K562 (cell line): Measurements from ENCODE around the gene ERAP2. TPM values are rescaled to one million over a fixed set of nuclear protein-coding genes. Genes with fewer than 3 reads are reported as not detected.

Source experiments
- ATAC-seq: fragments of 200-7000 bp; cut with Tn5 transposase; 3 replicates; pipeline ENCODE4 v1.9.1; 2020; ENCODE audit warnings: moderate library complexity
- BruUV-seq: library from RNA; stranded (reverse); fragments of 400-500 nt; replicated peaks from 2 replicates; lab custom pipeline; 2021; lab: Mats Ljungman, UMichigan
- CTCF ChIA-PET: fragments of 300-600 bp; formaldehyde crosslinking; extraction: SDS; loops from one replicate; lab custom pipeline; 2021; ENCODE audit warnings: low intra/inter-chr PET ratio; lab: Yijun Ruan, JAX
- POLR2A ChIA-PET: fragments of 300-600, 350-650 bp; sonication (Branson Sonifier 250); formaldehyde crosslinking; extraction: SDS; loops from one replicate; lab custom pipeline; 2021; ENCODE audit warnings: antibody characterized with exemption, inconsistent platforms; lab: Yijun Ruan, JAX
- DNase-seq, 4 experiments: peaks; one replicate each; pipeline versions ENCODE4 v3.0.0 to v3.0.0-alpha.2; 2011 to 2018; ENCODE audit warnings: low spot score in 3 of 4, mixed read lengths in 3 of 4; ENCODE audit errors: extremely low read depth in 1 of 4
- FAIRE-seq: peaks from 2 replicates; lab custom pipeline; 2011; peaks lifted over from hg19 to GRCh38; lab: Jason Lieb, UNC
- H2AFZ ChIP-seq: 2 replicates; pipeline ENCODE4 v1.6.0; 2011; ENCODE audit warnings: low read depth, low read length, control low read depth, inconsistent platforms
- H3K27ac ChIP-seq: fragments of 200-600 bp; 3 replicates; pipeline ENCODE4 v1.8.0; 2011; ENCODE audit warnings: low read depth, mild to moderate bottlenecking, control low read depth, inconsistent platforms, low read length, moderate library complexity, mixed read lengths; ENCODE audit errors: extremely low read depth
- H3K27me3 ChIP-seq, 2 experiments: fragments of 300-600 bp in 1 of 2; 2 replicates in 1 of 2; 3 replicates in 1 of 2; pipeline versions ENCODE4 v1.6.0 to v1.8.0; 2011; ENCODE audit warnings: inconsistent platforms in 2 of 2, low read length in 2 of 2, mild to moderate bottlenecking in 1 of 2, mixed read lengths in 1 of 2, moderate library complexity in 1 of 2; ENCODE audit not compliant: control insufficient read depth in 2 of 2, insufficient read depth in 2 of 2
- H3K36me3 ChIP-seq: fragments of 300-600 bp; 3 replicates; pipeline ENCODE4 v1.8.0; 2011; ENCODE audit warnings: mild to moderate bottlenecking, low read length, inconsistent platforms; ENCODE audit not compliant: control insufficient read depth, insufficient read depth
- H3K4me1 ChIP-seq, 2 experiments: fragments of 200-600 bp in 1 of 2; replicated peaks in 1 of 2; 2 replicates in 1 of 2; 3 replicates in 1 of 2; pipeline versions ENCODE4 v1.5.1 to v1.8.0; 2011; ENCODE audit warnings: inconsistent platforms in 2 of 2, low read length in 2 of 2, mild to moderate bottlenecking in 1 of 2, mixed read lengths in 1 of 2, moderate library complexity in 1 of 2; ENCODE audit not compliant: control insufficient read depth in 2 of 2, insufficient read depth in 2 of 2
- H3K4me2 ChIP-seq: 2 replicates; pipeline ENCODE4 v1.6.1; 2011; ENCODE audit warnings: low read length, control low read depth, inconsistent platforms, mixed read lengths; ENCODE audit not compliant: insufficient read depth
- H3K4me3 ChIP-seq: fragments of 200-600 bp; sonication (generic), shearing (Covaris generic); 2 replicates; pipeline ENCODE4 v1.5.1; 2016; ENCODE audit warnings: control low read depth, inconsistent platforms
- H3K79me2 ChIP-seq: fragments of 200-600 bp; 3 replicates; pipeline ENCODE4 v1.8.0; 2011; ENCODE audit warnings: low read length, inconsistent platforms; ENCODE audit not compliant: control insufficient read depth, insufficient read depth
- H3K9ac ChIP-seq, 2 experiments: 2 replicates each; pipeline versions ENCODE4 v1.6.0 to v1.6.1; 2011; ENCODE audit warnings: low read depth in 2 of 2, low read length in 2 of 2, control low read depth in 1 of 2, inconsistent platforms in 1 of 2, mild to moderate bottlenecking in 1 of 2, mixed read lengths in 1 of 2; ENCODE audit not compliant: insufficient read depth in 1 of 2
- H3K9me1 ChIP-seq: one replicate; pipeline ENCODE4 v1.6.0; 2011; ENCODE audit warnings: inconsistent platforms, mild to moderate bottlenecking, low read length, moderate library complexity; ENCODE audit not compliant: control insufficient read depth, insufficient read depth
- H3K9me3 ChIP-seq: replicated peaks from 2 replicates; pipeline ENCODE4 v1.5.1; 2011; ENCODE audit warnings: low read depth, low read length, inconsistent platforms; ENCODE audit not compliant: control insufficient read depth, insufficient read depth
- H4K20me1 ChIP-seq: replicated peaks from 2 replicates; pipeline ENCODE4 v1.6.1; 2011; ENCODE audit warnings: low read length, inconsistent platforms, mixed read lengths; ENCODE audit not compliant: control insufficient read depth, insufficient read depth
- HINFP ChIP-seq: fragments of 450-650 bp; conservative IDR thresholded peaks from 2 replicates; pipeline ENCODE4 v1.6.1; 2016; ENCODE audit warnings: missing genetic modification characterization, low read depth, mild to moderate bottlenecking, control low read depth, missing compliant biosample characterization
- MTF1 ChIP-seq: fragments of 250-450 bp; sonication (Bioruptor Pico); IDR thresholded peaks from 2 replicates; pipeline ENCODE4 v1.9.0; 2021; ENCODE audit warnings: moderate library complexity, mild to moderate bottlenecking, inconsistent platforms, borderline replicate concordance
- MXD1 ChIP-seq: fragments of 250-450 bp; sonication (Bioruptor Pico); IDR thresholded peaks from 2 replicates; pipeline ENCODE4 v1.8.0; 2021; ENCODE audit warnings: borderline replicate concordance, mild to moderate bottlenecking, moderate library complexity; ENCODE audit not compliant: poor library complexity, severe bottlenecking
- POLR3A ChIP-seq: IDR thresholded peaks from 2 replicates; pipeline ENCODE4 v1.6.1; 2011; ENCODE audit warnings: borderline replicate concordance, mild to moderate bottlenecking, moderate library complexity; ENCODE audit not compliant: insufficient read length, insufficient read depth; ENCODE audit errors: extremely low read depth
- SOX6 ChIP-seq: fragments of 450-650 bp; IDR thresholded peaks from 2 replicates; pipeline ENCODE4 v1.6.1; 2014; ENCODE audit warnings: mild to moderate bottlenecking
- THRA ChIP-seq: fragments of 450-650 bp; IDR thresholded peaks from 2 replicates; pipeline ENCODE4 v1.6.1; 2017; ENCODE audit warnings: mild to moderate bottlenecking, moderate library complexity
- TSHZ1 ChIP-seq: fragments of 250-450 bp; sonication (Bioruptor Pico); IDR thresholded peaks from 2 replicates; pipeline ENCODE4 v1.4.0; 2020; ENCODE audit warnings: mild to moderate bottlenecking, moderate library complexity
- ZBTB43 ChIP-seq: sonication (generic); formaldehyde crosslinking; IDR thresholded peaks from 2 replicates; pipeline ENCODE4 v1.8.0; 2023; ENCODE audit warnings: mild to moderate bottlenecking, missing genetic modification reagents
- ZBTB9 ChIP-seq: fragments of 450-650 bp; formaldehyde crosslinking; IDR thresholded peaks from 2 replicates; pipeline ENCODE4 v1.4.0; 2020; ENCODE audit warnings: mild to moderate bottlenecking, moderate library complexity
- ZNF511 ChIP-seq: sonication (generic); formaldehyde crosslinking; IDR thresholded peaks from 2 replicates; pipeline ENCODE4 v1.8.0; 2022; ENCODE audit warnings: mild to moderate bottlenecking, missing genetic modification reagents
- WGBS: fragments of 100-300 bp; shearing (Covaris generic); methylation state at CpG from one replicate; pipeline ENCODE4 v1.1.6; 2016; ENCODE audit warnings: low coverage, mixed read lengths; ENCODE audit not compliant: insufficient coverage; ENCODE audit errors: missing lambda C conversion rate; 5-methylcytosine and 5-hydroxymethylcytosine counted together
- in situ Hi-C: fragments of 300-500 bp; cut with MboI; formaldehyde crosslinking; loops from 4 replicates; pipeline ENCODE4 v1.15.0; 2018; ENCODE audit warnings: inconsistent platforms, mixed read lengths
- intact Hi-C: fragments of 100-400 bp; cut with micrococcal nuclease; formaldehyde crosslinking; loops from 2 replicates; pipeline ENCODE4 v1.14.2; 2022
- polyA plus RNA-seq, 8 experiments: library from polyadenylated mRNA; depleted of rRNA in 4 of 8; stranded (reverse) in 5 of 8; unstranded in 3 of 8; fragments of >200 nt; fragmentation: Nextera tagmentation in 2 of 8; fragmentation: Illumina TruSeq in 1 of 8; extraction: Ambion mirVana in 2 of 8; extraction: Trizol in 1 of 8; gene quantifications; 2 replicates each; pipeline versions ENCODE4 v1.2.1 to v1.2.3, GENCODE V29; 2011 to 2014; ENCODE audit warnings: inconsistent platforms in 1 of 8, missing spikeins in 1 of 8
- total RNA-seq, 7 experiments: library from RNA; depleted of rRNA in 6 of 7; stranded (reverse); fragments of >200 nt in 6 of 7; fragmentation: Illumina TruSeq in 2 of 7; extraction: Trizol in 2 of 7; gene quantifications; 2 replicates each; pipeline versions ENCODE4 v1.2.1 to v1.2.3, GENCODE V29; 2011 to 2021; ENCODE audit warnings: low replicate concordance in 1 of 7

The ERAP2 gene
- total and polyA plus RNA-seq, 9 of the 15 experiments (the other 6 are each of a cell fraction or from before 2014, with no cell fraction given) = 0.93 to 4.0 (median 2.1) TPM

- intact Hi-C loops = no loop called here
- H3K4me3 ChIP-seq = no peak overlapping the region
- ChIA-PET CTCF (interaction anchor here (0.6 kb wide), 1 partner anchor 87 kb away, joined by 4 read pairs; the partner anchor contains the start of gene ERAP2), POLR2A (interaction anchor here (0.6 to 1.2 kb wide), 3 partner anchors 9 to 40 kb away, joined by 3 to 5 read pairs (median 3); no protein-coding TSS in a partner anchor)
- no peak overlapping the region for H2AFZ ChIP-seq
- H3K9me3 ChIP-seq = no peaks in the 10 kb centered on the region
- no peaks in the 10 kb centered on the region for H3K9me1 ChIP-seq
- ATAC-seq (peak; percentile 45), FAIRE-seq (peak; percentile 70), DNase-seq (no peak)
- H3K79me2 ChIP-seq = peaks cover 24% of the 10 kb centered on the region; the same call in 2 of the 3 replicates
- H4K20me1 ChIP-seq = no peaks in the 10 kb centered on the region
- no peaks in the 10 kb centered on the region for H3K36me3 ChIP-seq
- peak overlapping the region; percentile 48; the same call in 1 of the 3 replicates for H3K27ac ChIP-seq
- in situ Hi-C loops = no loop called here
- H3K4me2 ChIP-seq = no peak overlapping the region
- H3K4me1 ChIP-seq = peaks cover 0 to 10% of the 10 kb centered on the region in 2 experiments; a peak in 2 of 5 replicates
- H3K9ac ChIP-seq = no peak overlapping the region
- 56% methylated on average over 4 of the region's 4 CpGs for WGBS
- H3K27me3 ChIP-seq = no peaks in the 10 kb centered on the region
- BruUV-seq = no TSS peak
- TF ChIP-seq MXD1 = no peak
- no peak for TF ChIP-seq POLR3A
- TF ChIP-seq ZBTB43 = no peak
- no peak for TF ChIP-seq ZBTB9 (CRISPR knock-in tag)
- TF ChIP-seq HINFP (tag) = no peak
- TF ChIP-seq SOX6 = no peak
- TF ChIP-seq THRA = no peak
- no peak for TF ChIP-seq MTF1 (CRISPR knock-in tag)
- no peak for TF ChIP-seq TSHZ1 (CRISPR knock-in tag)
- TF ChIP-seq ZNF511 (CRISPR knock-in tag) = no peak
These were observed 86.3 kb downstream of the ERAP2 start for GRCh38 chr5:96962540-96962991.
